ENCODE data around the gene GLIPR1.

GLIPR1 gene

GRCh38 chr12:75491169-75491568, 10.6 kb downstream of the GLIPR1 start:
- no peak overlapping the region for H3K9ac ChIP-seq (ENCODE audit: low read length)
- H3K36me3 ChIP-seq (replicated peaks; ENCODE audit: low read depth, low read length) = peaks cover 19% of the 10 kb centered on the region
- H3K27ac ChIP-seq (ENCODE audit: low read length) = no peak overlapping the region
- no peaks in the 10 kb centered on the region for H3K9me3 ChIP-seq (ENCODE audit: insufficient read depth, low read length)
- H3K79me2 ChIP-seq (ENCODE audit: low read length) = no peaks in the 10 kb centered on the region
- H3K27me3 ChIP-seq (ENCODE audit: low read depth, low read length) = no peaks in the 10 kb centered on the region
- no peak overlapping the region for H3K4me3 ChIP-seq (ENCODE audit: low read length)
- H2AFZ ChIP-seq (ENCODE audit: low read depth, low read length) = no peak overlapping the region
- no peaks in the 10 kb centered on the region for H3K4me1 ChIP-seq (ENCODE audit: low read length)
- no peak overlapping the region for H3K4me2 ChIP-seq (ENCODE audit: low read length)
- H4K20me1 ChIP-seq (ENCODE audit: insufficient read depth, low read length) = no peaks in the 10 kb centered on the region
- TF ChIP-seq CTCF (IDR thresholded peaks at IDR 0.05; ENCODE audit: low read depth, low read length) (no peak), EZH2phosphoT487 (IDR thresholded peaks at IDR 0.05; ENCODE audit: low read depth) (no peak)

DNA sequence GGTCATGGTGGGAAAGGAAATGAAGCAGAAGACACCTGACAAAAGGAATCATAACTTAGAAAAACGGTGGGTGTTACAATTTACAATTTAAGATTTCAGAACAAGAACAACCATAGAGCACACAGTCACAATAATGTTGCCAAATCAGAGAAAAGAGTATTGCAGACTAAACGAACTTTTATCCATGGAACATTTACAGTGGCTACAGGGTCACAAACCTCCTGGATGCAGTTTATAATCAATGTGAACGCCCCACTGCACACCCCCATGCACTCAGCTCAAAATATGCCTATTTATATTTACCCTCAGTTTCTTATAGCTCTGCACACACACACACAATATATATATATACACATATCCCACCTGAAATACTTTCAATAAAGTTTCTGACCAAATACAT, 22.9 kb downstream of the GLIPR1 start:
- Histone ChIP-seq H3K4me3 (ENCODE audit: low read length) (no peak overlapping the region), H3K4me1 (ENCODE audit: low read length) (no peaks in the 10 kb centered on the region), H3K9me3 (ENCODE audit: insufficient read depth, low read length) (no peaks in the 10 kb centered on the region), H3K36me3 (replicated peaks; ENCODE audit: low read depth, low read length) (peaks cover 60% of the 10 kb centered on the region), H3K9ac (ENCODE audit: low read length) (no peak overlapping the region), H3K79me2 (ENCODE audit: low read length) (peaks cover 26% of the 10 kb centered on the region), H3K4me2 (ENCODE audit: low read length) (no peak overlapping the region), H3K27me3 (ENCODE audit: low read depth, low read length) (no peaks in the 10 kb centered on the region), H2AFZ (ENCODE audit: low read depth, low read length) (no peak overlapping the region), H4K20me1 (ENCODE audit: insufficient read depth, low read length) (no peaks in the 10 kb centered on the region), H3K27ac (ENCODE audit: low read length) (no peak overlapping the region)
- TF ChIP-seq EZH2phosphoT487 (IDR thresholded peaks at IDR 0.05; ENCODE audit: low read depth) (no peak), CTCF (IDR thresholded peaks at IDR 0.05; ENCODE audit: low read depth, low read length) (no peak)

GRCh38 chr12:75503866-75504265, 23.3 kb downstream of the GLIPR1 start:
- H3K9ac ChIP-seq (ENCODE audit: low read length) = no peak overlapping the region
- H3K27me3 ChIP-seq (ENCODE audit: low read depth, low read length) = no peaks in the 10 kb centered on the region
- no peaks in the 10 kb centered on the region for H4K20me1 ChIP-seq (ENCODE audit: insufficient read depth, low read length)
- H3K36me3 ChIP-seq (replicated peaks; ENCODE audit: low read depth, low read length) = peaks cover 56% of the 10 kb centered on the region
- peaks cover 30% of the 10 kb centered on the region for H3K79me2 ChIP-seq (ENCODE audit: low read length)
- no peak overlapping the region for H2AFZ ChIP-seq (ENCODE audit: low read depth, low read length)
- no peak overlapping the region for H3K4me2 ChIP-seq (ENCODE audit: low read length)
- no peak for TF ChIP-seq EZH2phosphoT487 (IDR thresholded peaks at IDR 0.05; ENCODE audit: low read depth)
- no peak for TF ChIP-seq CTCF (IDR thresholded peaks at IDR 0.05; ENCODE audit: low read depth, low read length)
- H3K27ac ChIP-seq (ENCODE audit: low read length) = no peak overlapping the region
- H3K9me3 ChIP-seq (ENCODE audit: insufficient read depth, low read length) = no peaks in the 10 kb centered on the region
- H3K4me1 ChIP-seq (ENCODE audit: low read length) = no peaks in the 10 kb centered on the region
- H3K4me3 ChIP-seq (ENCODE audit: low read length) = no peak overlapping the region

- no peak overlapping the region for H3K27ac ChIP-seq (ENCODE audit: low read length)
- H2AFZ ChIP-seq (ENCODE audit: low read depth, low read length) = no peak overlapping the region
- no peak overlapping the region for H3K9ac ChIP-seq (ENCODE audit: low read length)
- no peak overlapping the region for H3K4me2 ChIP-seq (ENCODE audit: low read length)
- no peaks in the 10 kb centered on the region for H4K20me1 ChIP-seq (ENCODE audit: insufficient read depth, low read length)
- no peaks in the 10 kb centered on the region for H3K9me3 ChIP-seq (ENCODE audit: insufficient read depth, low read length)
- H3K36me3 ChIP-seq (replicated peaks; ENCODE audit: low read depth, low read length) = peaks cover 46% of the 10 kb centered on the region
- no peak overlapping the region for H3K4me3 ChIP-seq (ENCODE audit: low read length)
- H3K79me2 ChIP-seq (ENCODE audit: low read length) = peaks cover 50% of the 10 kb centered on the region
- peaks cover 11% of the 10 kb centered on the region for H3K4me1 ChIP-seq (ENCODE audit: low read length)
- H3K27me3 ChIP-seq (ENCODE audit: low read depth, low read length) = no peaks in the 10 kb centered on the region
- TF ChIP-seq EZH2phosphoT487 (IDR thresholded peaks at IDR 0.05; ENCODE audit: low read depth) (no peak), CTCF (IDR thresholded peaks at IDR 0.05; ENCODE audit: low read depth, low read length) (peak; percentile 78)
These were observed 25.3 kb downstream of the GLIPR1 start for GRCh38 chr12:75505706-75506312.
